ENCODE results near the gene MT3.

DNA sequence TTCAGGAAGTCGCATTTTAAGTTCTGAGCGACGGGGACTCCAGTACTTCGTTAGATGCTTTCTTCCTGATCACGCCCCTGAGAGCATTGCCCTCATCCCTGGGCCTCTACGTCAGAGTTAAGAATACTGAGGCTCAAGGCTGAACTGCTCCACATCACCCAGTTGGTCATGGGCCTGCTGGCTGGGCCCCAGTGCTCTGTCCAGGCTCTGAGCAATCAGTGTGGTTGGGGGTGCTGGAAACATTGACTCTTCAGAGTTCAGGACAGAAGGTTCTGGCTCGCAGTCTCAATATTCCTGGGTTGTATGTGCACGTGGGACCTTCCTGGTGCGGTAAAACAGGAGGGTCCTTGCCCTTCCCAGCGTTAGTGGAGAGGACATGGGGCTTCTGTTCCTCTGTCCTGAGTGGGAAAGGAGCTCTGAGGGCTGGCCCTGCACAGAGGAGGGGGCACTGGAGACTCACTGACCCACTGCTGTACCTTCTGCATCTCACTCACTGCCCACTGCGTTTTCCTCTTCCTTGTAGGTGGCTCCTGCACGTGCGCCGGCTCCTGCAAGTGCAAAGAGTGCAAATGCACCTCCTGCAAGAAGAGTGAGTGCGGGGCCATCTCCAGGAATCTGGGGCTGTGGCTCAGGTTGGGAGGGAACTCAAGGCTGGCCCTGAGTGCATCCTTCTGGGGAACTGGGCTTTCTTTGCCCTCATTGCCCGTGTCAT lies 36.8 kb downstream of the MT3 start:
- TF ChIP-seq CTCF (IDR thresholded peaks at IDR 0.05) = no peak
- peak; percentile 10 to 38 for TF ChIP-seq POLR2A (IDR thresholded peaks at IDR 0.05)
